Activated B cell treated with CpG ODN at 0.5 μM for 24 hours (primary cell): ENCODE measurements around the gene MGAT5. TPM values are rescaled to one million over a fixed set of nuclear protein-coding genes. Genes with fewer than 3 reads are reported as not detected.

Experiments
- ATAC-seq: fragments of 200-7000 bp; cut with Tn5 transposase; one replicate; pipeline ENCODE4 v1.10.0; 2021; ENCODE audit warnings: low read depth, mild to moderate bottlenecking, moderate library complexity
- CTCF ChIA-PET: fragments of 350-600 bp; sonication (Branson Sonifier 250); formaldehyde crosslinking; loops from one replicate; lab custom pipeline; 2021; ENCODE audit warnings: antibody characterized with exemption; lab: Charles Lee
- POLR2A ChIA-PET: fragments of 350-600 bp; sonication (Branson Sonifier 250); formaldehyde crosslinking; loops from one replicate; lab custom pipeline; 2021; ENCODE audit warnings: antibody characterized with exemption; lab: Charles Lee
- DNase-seq: peaks from one replicate; pipeline ENCODE4 v3.0.0; 2022
- H3K27ac Mint-ChIP-seq: one replicate; pipeline ENCODE4 v1.8.0; 2020; ENCODE audit warnings: mixed read lengths
- H3K27me3 Mint-ChIP-seq: one replicate; pipeline ENCODE4 v1.8.0; 2021; ENCODE audit warnings: mixed read lengths
- H3K36me3 Mint-ChIP-seq: one replicate; pipeline ENCODE4 v1.8.0; 2021; ENCODE audit warnings: low read depth, mixed read lengths
- H3K4me1 Mint-ChIP-seq: one replicate; pipeline ENCODE4 v1.8.0; 2021; ENCODE audit warnings: mixed read lengths
- H3K4me3 Mint-ChIP-seq: one replicate; pipeline ENCODE4 v1.8.0; 2020; ENCODE audit warnings: mild to moderate bottlenecking, mixed read lengths
- H3K9me3 Mint-ChIP-seq: one replicate; pipeline ENCODE4 v1.8.0; 2020; ENCODE audit warnings: mixed read lengths
- intact Hi-C: fragments of 100-400 bp; cut with micrococcal nuclease; formaldehyde crosslinking; loops from one replicate; pipeline ENCODE4 v1.15.1; 2024
- total RNA-seq: library from RNA; stranded (reverse); gene quantifications from 2 replicates; pipeline ENCODE4 v1.2.3, GENCODE V29; 2022
- TF ChIP-seq, protein P1 (sequence below): fragments of 200-600 bp; IDR thresholded peaks from one replicate; pipeline ENCODE4 v1.8.0; 2022; ENCODE audit warnings: antibody characterized with exemption, mild to moderate bottlenecking

Gene MGAT5
- total RNA-seq, 1 donor from 2014 or later, result 66.7 TPM

GRCh38 chr2:134401081-134401497 lies 147.2 kb downstream of the MGAT5 start:
- Mint-ChIP-seq H3K27me3 (no peaks in the 10 kb centered on the region), H3K4me1 (peaks cover 4% of the 10 kb centered on the region), H3K9me3 (no peaks in the 10 kb centered on the region), H3K36me3 (peaks cover 84% of the 10 kb centered on the region), H3K4me3 (no peak overlapping the region), H3K27ac (peak overlapping the region; percentile 66)
- ATAC-seq (no peak), DNase-seq (no peak)
- CTCF ChIA-PET, result interaction anchor here (1.2 to 2.0 kb wide), 2 partner anchors 11 to 283 kb away, joined by 3 to 10 read pairs; no protein-coding TSS in a partner anchor
- intact Hi-C loops, result no loop called here
- POLR2A ChIA-PET, result no interaction called here
- TF ChIP-seq, protein P1, sequence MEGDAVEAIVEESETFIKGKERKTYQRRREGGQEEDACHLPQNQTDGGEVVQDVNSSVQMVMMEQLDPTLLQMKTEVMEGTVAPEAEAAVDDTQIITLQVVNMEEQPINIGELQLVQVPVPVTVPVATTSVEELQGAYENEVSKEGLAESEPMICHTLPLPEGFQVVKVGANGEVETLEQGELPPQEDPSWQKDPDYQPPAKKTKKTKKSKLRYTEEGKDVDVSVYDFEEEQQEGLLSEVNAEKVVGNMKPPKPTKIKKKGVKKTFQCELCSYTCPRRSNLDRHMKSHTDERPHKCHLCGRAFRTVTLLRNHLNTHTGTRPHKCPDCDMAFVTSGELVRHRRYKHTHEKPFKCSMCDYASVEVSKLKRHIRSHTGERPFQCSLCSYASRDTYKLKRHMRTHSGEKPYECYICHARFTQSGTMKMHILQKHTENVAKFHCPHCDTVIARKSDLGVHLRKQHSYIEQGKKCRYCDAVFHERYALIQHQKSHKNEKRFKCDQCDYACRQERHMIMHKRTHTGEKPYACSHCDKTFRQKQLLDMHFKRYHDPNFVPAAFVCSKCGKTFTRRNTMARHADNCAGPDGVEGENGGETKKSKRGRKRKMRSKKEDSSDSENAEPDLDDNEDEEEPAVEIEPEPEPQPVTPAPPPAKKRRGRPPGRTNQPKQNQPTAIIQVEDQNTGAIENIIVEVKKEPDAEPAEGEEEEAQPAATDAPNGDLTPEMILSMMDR, result no peak

- ATAC-seq, result no peak
- POLR2A ChIA-PET, result no interaction called here
- no peak overlapping the region for H3K4me3 Mint-ChIP-seq
- H3K9me3 Mint-ChIP-seq, result no peaks in the 10 kb centered on the region
- intact Hi-C loops, result no loop called here
- DNase-seq, result no peak
- H3K36me3 Mint-ChIP-seq, result peaks cover 86% of the 10 kb centered on the region
- CTCF ChIA-PET, result interaction anchor here (2.0 kb wide), 1 partner anchor 10 kb away, joined by 10 read pairs; no protein-coding TSS in a partner anchor
- TF ChIP-seq, protein P1, result no peak
- H3K27ac Mint-ChIP-seq, result peak overlapping the region; percentile 33
- H3K27me3 Mint-ChIP-seq, result no peaks in the 10 kb centered on the region
- peaks cover 10% of the 10 kb centered on the region for H3K4me1 Mint-ChIP-seq
These were observed 147.9 kb downstream of the MGAT5 start for GRCh38 chr2:134401789-134402188.

GRCh38 chr2:134402410-134402809 lies 148.5 kb downstream of the MGAT5 start:
- Mint-ChIP-seq H3K36me3 (peaks cover 86% of the 10 kb centered on the region), H3K9me3 (no peaks in the 10 kb centered on the region), H3K4me1 (peaks cover 16% of the 10 kb centered on the region), H3K27me3 (no peaks in the 10 kb centered on the region), H3K4me3 (no peak overlapping the region), H3K27ac (peak overlapping the region; percentile 33)
- intact Hi-C loops, result no loop called here
- TF ChIP-seq, protein P1, result no peak
- POLR2A ChIA-PET, result no interaction called here
- no peak for DNase-seq
- CTCF ChIA-PET, result interaction anchor here (2.0 kb wide), 1 partner anchor 9 kb away, joined by 10 read pairs; no protein-coding TSS in a partner anchor
- ATAC-seq, result no peak

GRCh38 chr2:134405611-134406081 lies 151.8 kb downstream of the MGAT5 start:
- Mint-ChIP-seq H3K9me3 (no peaks in the 10 kb centered on the region), H3K4me1 (peaks cover 41% of the 10 kb centered on the region), H3K27ac (no peak overlapping the region), H3K27me3 (no peaks in the 10 kb centered on the region), H3K4me3 (no peak overlapping the region), H3K36me3 (peaks cover 74% of the 10 kb centered on the region)
- intact Hi-C loops, result loop anchor here (2.0 kb wide), 1 partner anchor 453 kb away; no protein-coding TSS in a partner anchor
- ChIA-PET CTCF (interaction anchor here (0.7 to 1.6 kb wide), 3 partner anchors 160 to 524 kb away, joined by 3 to 4 read pairs (median 4); no protein-coding TSS in a partner anchor), POLR2A (no interaction called here)
- DNase-seq (no peak), ATAC-seq (no peak)
- TF ChIP-seq, protein P1, result no peak

DNA sequence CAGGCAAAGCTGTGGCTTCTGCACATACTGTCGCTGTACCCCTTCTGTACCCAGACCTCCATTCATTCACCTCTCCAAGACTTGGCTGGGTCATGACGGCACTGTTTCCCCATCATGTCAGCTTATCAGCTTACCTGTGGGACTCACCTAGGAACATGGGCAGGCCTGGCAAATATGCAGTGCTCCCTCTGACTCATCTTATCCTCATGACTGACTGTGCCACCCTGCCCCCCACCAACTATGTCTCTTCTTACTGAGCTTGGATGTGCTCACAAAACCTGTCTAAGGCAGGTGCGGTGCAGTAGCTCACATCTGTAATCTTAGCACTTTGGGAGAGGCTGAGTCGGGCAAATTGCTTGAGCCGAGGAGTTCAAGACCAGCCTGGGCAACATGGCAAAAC lies 152.4 kb downstream of the MGAT5 start:
- POLR2A ChIA-PET, result no interaction called here

More for the DNA sequence above, 152.4 kb downstream of the MGAT5 start:
- CTCF ChIA-PET, result interaction anchor here (0.7 to 1.6 kb wide), 3 partner anchors 161 to 525 kb away, joined by 3 to 4 read pairs (median 4); no protein-coding TSS in a partner anchor
- DNase-seq (no peak), ATAC-seq (no peak)
- TF ChIP-seq, protein P1, result no peak
- peak overlapping the region; percentile 26 for H3K27ac Mint-ChIP-seq
- H3K27me3 Mint-ChIP-seq, result no peaks in the 10 kb centered on the region
- H3K4me1 Mint-ChIP-seq, result peaks cover 48% of the 10 kb centered on the region
- no peak overlapping the region for H3K4me3 Mint-ChIP-seq
- H3K36me3 Mint-ChIP-seq, result peaks cover 69% of the 10 kb centered on the region
- H3K9me3 Mint-ChIP-seq, result no peaks in the 10 kb centered on the region
- intact Hi-C loops, result no loop called here
